ENCODE results near the gene LCP2. TPM values are rescaled to one million over a fixed set of nuclear protein-coding genes. Genes with fewer than 3 reads are reported as not detected.

Gene LCP2
- polyA plus RNA-seq, 2 of the 4 experiments (the other 2 are of a cell fraction) = not detected

DNA sequence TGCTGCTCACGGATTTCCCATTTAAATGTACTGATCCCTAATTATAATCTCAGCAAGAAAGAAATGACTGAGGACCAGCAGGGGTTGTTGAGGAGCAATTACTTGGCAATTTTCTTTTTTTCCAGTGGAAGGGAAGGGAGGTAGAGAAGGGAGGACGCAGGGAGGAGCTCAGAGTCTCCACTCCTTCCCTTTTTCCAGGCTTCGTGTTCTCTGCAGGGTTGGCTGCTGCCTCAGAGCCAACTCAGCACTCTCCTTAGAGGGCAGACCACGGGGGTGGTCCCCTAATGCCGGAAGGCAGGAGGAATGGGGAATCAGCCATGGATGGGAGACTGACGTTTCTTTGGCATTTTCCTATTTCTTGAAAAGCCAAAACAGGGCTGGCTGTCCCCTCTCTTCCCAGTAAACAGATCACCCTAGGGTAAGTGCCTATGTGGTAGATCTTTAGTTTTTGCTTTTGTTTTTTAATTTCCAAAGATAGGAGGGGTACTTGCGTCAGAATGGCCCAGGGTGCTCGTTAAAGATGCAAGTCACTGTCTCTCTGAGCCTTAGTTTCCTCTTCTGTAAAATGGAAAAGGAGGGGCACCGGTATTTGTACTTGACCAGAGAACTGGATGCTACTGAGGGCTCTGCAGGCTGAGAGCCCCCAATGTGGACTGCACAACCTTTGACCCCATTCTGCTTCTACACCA, 39.6 kb upstream of the LCP2 start:
- no peak for ATAC-seq
- DNase-seq (ENCODE audit: low read depth in 1 of 2, low spot score in 1 of 2) = no peak
- Histone ChIP-seq H3K27ac (no peak overlapping the region), H3K4me2 (no peak overlapping the region), H3K9me3 (no peaks in the 10 kb centered on the region; the same call in 2 of the 3 replicates), H3K4me3 (no peak overlapping the region), H3K4me1 (no peaks in the 10 kb centered on the region)
- TF ChIP-seq ZFP36 (IDR thresholded peaks at IDR 0.05; ENCODE audit: borderline replicate concordance, partially characterized antibody) (no peak), RNF2 (IDR thresholded peaks at IDR 0.05; ENCODE audit: borderline replicate concordance, low read depth) (no peak), TFCP2L1 (CRISPR knock-in tag; IDR thresholded peaks at IDR 0.05) (no peak)
- TF ChIP-seq, protein P1, sequence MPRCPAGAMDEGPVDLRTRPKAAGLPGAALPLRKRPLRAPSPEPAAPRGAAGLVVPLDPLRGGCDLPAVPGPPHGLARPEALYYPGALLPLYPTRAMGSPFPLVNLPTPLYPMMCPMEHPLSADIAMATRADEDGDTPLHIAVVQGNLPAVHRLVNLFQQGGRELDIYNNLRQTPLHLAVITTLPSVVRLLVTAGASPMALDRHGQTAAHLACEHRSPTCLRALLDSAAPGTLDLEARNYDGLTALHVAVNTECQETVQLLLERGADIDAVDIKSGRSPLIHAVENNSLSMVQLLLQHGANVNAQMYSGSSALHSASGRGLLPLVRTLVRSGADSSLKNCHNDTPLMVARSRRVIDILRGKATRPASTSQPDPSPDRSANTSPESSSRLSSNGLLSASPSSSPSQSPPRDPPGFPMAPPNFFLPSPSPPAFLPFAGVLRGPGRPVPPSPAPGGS (IDR thresholded peaks at IDR 0.05) = no peak
- ChIA-PET POLR2A (no interaction called here), CTCF (no interaction called here)
- FAIRE-seq = no peak
- WGBS (ENCODE audit: missing lambda C conversion rate) = 47% methylated on average over 9 of the region's 9 CpGs

DNA sequence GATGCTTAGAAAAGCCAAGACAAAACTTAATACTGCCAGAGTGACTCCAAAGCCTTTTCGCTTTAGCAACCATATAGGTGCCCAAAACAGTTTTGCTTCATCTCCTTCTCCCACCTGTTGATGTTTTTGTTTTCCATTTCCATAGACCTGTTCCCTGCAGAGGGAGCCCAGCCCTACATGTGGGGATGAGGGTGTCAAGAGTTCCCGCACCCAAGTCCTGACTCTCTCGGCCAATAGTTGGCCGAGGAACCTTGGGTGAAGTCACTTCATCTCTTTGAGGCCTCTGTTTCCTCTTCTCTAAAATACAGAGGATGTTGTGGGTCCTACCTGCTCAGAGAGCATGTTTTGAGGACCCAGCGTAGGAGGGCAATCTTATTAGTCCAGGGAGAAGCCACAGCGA, 38.5 kb upstream of the LCP2 start:
- Histone ChIP-seq H3K4me3 (no peak overlapping the region), H3K4me2 (no peak overlapping the region), H3K27ac (no peak overlapping the region), H3K9me3 (no peaks in the 10 kb centered on the region; the same call in 2 of the 3 replicates), H3K4me1 (0 out of 3 replicates have a peak, but pooled peaks cover 4% of the 10 kb centered on the region)
- POLR2A ChIA-PET = no interaction called here
- 74% methylated on average over 6 of the region's 6 CpGs for WGBS (ENCODE audit: missing lambda C conversion rate)
- ATAC-seq = no peak
- DNase-seq (ENCODE audit: low read depth in 1 of 2, low spot score in 1 of 2) = no peak
- TF ChIP-seq FOSB (CRISPR knock-in tag; IDR thresholded peaks at IDR 0.05) (no peak), NFE2L2 (conservative IDR thresholded peaks at IDR 0.05; ENCODE audit: low read length) (no peak), NR3C1 (IDR thresholded peaks at IDR 0.05) (no peak), FOXS1 (CRISPR knock-in tag; IDR thresholded peaks at IDR 0.05) (no peak), EP300 (IDR thresholded peaks at IDR 0.05) (no peak), ZSCAN20 (CRISPR knock-in tag; IDR thresholded peaks at IDR 0.05) (no peak), NPAS2 (CRISPR knock-in tag; IDR thresholded peaks at IDR 0.05; ENCODE audit: borderline replicate concordance) (no peak), RAD21 (conservative IDR thresholded peaks at IDR 0.05 in 1 of 2, IDR thresholded peaks at IDR 0.05 in 1 of 2) (no peak), HDAC2 (IDR thresholded peaks at IDR 0.05) (no peak), RNF2 (IDR thresholded peaks at IDR 0.05; ENCODE audit: borderline replicate concordance, low read depth) (no peak), RFX5 (IDR thresholded peaks at IDR 0.05) (no peak), MYC (IDR thresholded peaks at IDR 0.05; ENCODE audit: borderline replicate concordance, low read length) (no peak), POLR2AphosphoS2 (conservative IDR thresholded peaks at IDR 0.05; ENCODE audit: low read length) (no peak), TFCP2L1 (CRISPR knock-in tag; IDR thresholded peaks at IDR 0.05) (no peak), KDM5A (IDR thresholded peaks at IDR 0.05) (no peak)
- TF ChIP-seq, protein P2, sequence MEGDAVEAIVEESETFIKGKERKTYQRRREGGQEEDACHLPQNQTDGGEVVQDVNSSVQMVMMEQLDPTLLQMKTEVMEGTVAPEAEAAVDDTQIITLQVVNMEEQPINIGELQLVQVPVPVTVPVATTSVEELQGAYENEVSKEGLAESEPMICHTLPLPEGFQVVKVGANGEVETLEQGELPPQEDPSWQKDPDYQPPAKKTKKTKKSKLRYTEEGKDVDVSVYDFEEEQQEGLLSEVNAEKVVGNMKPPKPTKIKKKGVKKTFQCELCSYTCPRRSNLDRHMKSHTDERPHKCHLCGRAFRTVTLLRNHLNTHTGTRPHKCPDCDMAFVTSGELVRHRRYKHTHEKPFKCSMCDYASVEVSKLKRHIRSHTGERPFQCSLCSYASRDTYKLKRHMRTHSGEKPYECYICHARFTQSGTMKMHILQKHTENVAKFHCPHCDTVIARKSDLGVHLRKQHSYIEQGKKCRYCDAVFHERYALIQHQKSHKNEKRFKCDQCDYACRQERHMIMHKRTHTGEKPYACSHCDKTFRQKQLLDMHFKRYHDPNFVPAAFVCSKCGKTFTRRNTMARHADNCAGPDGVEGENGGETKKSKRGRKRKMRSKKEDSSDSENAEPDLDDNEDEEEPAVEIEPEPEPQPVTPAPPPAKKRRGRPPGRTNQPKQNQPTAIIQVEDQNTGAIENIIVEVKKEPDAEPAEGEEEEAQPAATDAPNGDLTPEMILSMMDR (IDR thresholded peaks at IDR 0.05) = no peak
- TF ChIP-seq, protein P3, sequence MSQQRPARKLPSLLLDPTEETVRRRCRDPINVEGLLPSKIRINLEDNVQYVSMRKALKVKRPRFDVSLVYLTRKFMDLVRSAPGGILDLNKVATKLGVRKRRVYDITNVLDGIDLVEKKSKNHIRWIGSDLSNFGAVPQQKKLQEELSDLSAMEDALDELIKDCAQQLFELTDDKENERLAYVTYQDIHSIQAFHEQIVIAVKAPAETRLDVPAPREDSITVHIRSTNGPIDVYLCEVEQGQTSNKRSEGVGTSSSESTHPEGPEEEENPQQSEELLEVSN (IDR thresholded peaks at IDR 0.05; ENCODE audit: borderline replicate concordance, low read depth) = no peak
- TF ChIP-seq, protein P1 (IDR thresholded peaks at IDR 0.05) = no peak
- FAIRE-seq = no peak
- CTCF ChIA-PET = no interaction called here

Measured in A549 (cell line).